Vagina (tissue), 2 donors: ENCODE results near the gene PUSL1.

Experiments used
- POLR2AphosphoS5 ChIP-seq, 2 donors: sonication (generic); formaldehyde crosslinking; IDR thresholded peaks; one replicate each; pipeline ENCODE4 v1.9.0; 2017; ENCODE audit warnings: antibody characterized with exemption in 2 of 2, mild to moderate bottlenecking in 2 of 2, low read depth in 1 of 2; ENCODE audit not compliant: insufficient read depth in 1 of 2
- TF ChIP-seq, protein P1 (sequence below), 3 experiments: fragments of 450-650 bp in 2 of 3; fragments of 200-600 bp in 1 of 3; sonication (generic) in 1 of 3; IDR thresholded peaks; one replicate each; pipeline ENCODE4 v1.5.1; 2017 to 2019; ENCODE audit warnings: antibody characterized with exemption in 3 of 3, mild to moderate bottlenecking in 2 of 3, moderate library complexity in 2 of 3

DNA sequence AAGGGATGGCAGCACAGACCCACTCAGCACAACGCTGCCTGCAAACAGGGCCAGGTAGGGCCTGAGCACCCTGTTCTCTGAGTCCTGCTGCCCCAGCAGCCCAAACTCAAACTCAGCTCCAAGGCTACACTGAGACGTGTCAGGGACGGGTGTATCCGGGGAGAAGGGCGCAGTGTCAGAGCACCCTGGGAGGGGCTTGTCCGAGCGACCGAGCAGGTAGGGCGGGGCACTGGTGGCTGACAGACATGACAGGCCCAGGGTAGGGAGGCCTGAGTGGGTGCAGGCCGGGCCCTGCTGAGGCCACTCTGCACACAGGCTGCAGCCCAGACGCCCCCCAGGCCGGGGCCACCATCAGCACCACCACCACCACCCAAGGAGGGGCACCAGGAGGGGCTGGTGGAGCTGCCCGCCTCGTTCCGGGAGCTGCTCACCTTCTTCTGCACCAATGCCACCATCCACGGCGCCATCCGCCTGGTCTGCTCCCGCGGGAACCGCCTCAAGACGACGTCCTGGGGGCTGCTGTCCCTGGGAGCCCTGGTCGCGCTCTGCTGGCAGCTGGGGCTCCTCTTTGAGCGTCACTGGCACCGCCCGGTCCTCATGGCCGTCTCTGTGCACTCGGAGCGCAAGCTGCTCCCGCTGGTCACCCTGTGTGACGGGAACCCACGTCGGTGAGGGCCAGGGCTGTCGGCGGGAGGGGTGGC, 22.6 kb upstream of the PUSL1 start:
- no peak for TF ChIP-seq POLR2AphosphoS5 (IDR thresholded peaks at IDR 0.05; ENCODE audit: insufficient read depth in 1 of 2, low read depth in 1 of 2)
- TF ChIP-seq, protein P1, sequence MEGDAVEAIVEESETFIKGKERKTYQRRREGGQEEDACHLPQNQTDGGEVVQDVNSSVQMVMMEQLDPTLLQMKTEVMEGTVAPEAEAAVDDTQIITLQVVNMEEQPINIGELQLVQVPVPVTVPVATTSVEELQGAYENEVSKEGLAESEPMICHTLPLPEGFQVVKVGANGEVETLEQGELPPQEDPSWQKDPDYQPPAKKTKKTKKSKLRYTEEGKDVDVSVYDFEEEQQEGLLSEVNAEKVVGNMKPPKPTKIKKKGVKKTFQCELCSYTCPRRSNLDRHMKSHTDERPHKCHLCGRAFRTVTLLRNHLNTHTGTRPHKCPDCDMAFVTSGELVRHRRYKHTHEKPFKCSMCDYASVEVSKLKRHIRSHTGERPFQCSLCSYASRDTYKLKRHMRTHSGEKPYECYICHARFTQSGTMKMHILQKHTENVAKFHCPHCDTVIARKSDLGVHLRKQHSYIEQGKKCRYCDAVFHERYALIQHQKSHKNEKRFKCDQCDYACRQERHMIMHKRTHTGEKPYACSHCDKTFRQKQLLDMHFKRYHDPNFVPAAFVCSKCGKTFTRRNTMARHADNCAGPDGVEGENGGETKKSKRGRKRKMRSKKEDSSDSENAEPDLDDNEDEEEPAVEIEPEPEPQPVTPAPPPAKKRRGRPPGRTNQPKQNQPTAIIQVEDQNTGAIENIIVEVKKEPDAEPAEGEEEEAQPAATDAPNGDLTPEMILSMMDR (IDR thresholded peaks at IDR 0.05) = no peak
